Kidney epithelial cell (primary cell): Measurements from ENCODE around the gene IAPP. TPM values are rescaled to one million over a fixed set of nuclear protein-coding genes. Genes with fewer than 3 reads are reported as not detected.
"Not testable (repeated sequence)": the region's sequence is repeated elsewhere in the genome, so short reads cannot be mapped to it uniquely, and the experiment has no call there.

Experiments
- DNase-seq: peaks from one replicate; pipeline ENCODE4 v3.0.0-alpha.2; 2010; ENCODE audit warnings: low read depth
- H3K27me3 ChIP-seq: 2 replicates; pipeline ENCODE4 v1.6.0; 2011; ENCODE audit warnings: low read length; ENCODE audit not compliant: control insufficient read depth, insufficient read depth
- H3K36me3 ChIP-seq: 2 replicates; pipeline ENCODE4 v1.5.1; 2011; ENCODE audit warnings: low read length; ENCODE audit not compliant: control insufficient read depth, insufficient read depth
- H3K4me3 ChIP-seq: 2 replicates; pipeline ENCODE4 v1.5.1; 2011; ENCODE audit warnings: low read depth, mild to moderate bottlenecking, control low read depth, low read length
- total RNA-seq: library from RNA; depleted of rRNA; stranded (reverse); fragments of >200 nt; gene quantifications from 2 replicates; pipeline ENCODE4 v1.2.3, GENCODE V29; 2015
- TF ChIP-seq, protein P1 (sequence below): IDR thresholded peaks from 2 replicates; pipeline ENCODE4 v1.5.1; 2011; ENCODE audit warnings: mild to moderate bottlenecking, moderate library complexity, low read length, control low read depth, inconsistent platforms; ENCODE audit not compliant: insufficient read depth, poor library complexity, severe bottlenecking

Gene IAPP
- total RNA-seq, 1 donor from 2014 or later = not detected

DNA sequence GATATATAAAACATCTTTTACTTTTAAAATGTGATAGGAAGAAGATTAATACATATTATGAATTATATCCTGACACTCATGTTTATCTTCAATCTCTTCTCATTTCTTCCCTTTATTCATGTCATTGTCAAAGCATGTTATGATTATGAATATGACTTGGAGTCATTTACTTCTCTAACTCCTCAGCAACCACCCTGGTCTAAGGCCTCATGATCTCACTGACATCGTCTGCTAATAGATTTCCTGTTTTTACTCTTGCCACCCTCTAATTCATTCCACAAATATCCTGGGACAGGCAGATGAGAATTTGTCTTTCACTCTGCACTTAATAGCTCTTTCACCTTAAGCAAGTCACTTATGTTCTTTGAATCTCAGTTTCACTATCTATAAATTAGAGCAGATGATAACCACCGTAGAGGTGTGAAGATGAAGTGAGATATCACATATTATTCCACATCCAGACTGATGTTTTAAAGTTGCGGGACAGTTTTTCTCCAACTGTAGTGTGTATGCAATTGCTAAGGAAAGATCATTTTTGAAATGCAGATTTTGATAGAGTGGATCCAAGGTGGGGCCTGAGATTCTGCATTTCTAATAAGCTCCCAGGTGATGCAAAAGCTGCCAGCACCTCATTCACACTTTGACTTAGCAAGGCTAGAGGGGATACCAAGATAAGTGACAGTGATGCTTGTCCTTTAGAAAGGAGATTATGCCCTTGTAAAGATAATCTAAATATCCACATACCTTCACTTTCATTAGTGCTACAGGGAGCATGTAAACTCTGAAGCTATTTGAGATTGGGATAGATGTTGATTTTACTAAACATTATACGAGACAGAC lies 3.3 kb upstream of the IAPP start:
- DNase-seq = no peak
- H3K4me3 ChIP-seq = no peak overlapping the region
- H3K27me3 ChIP-seq = no peaks in the 10 kb centered on the region
- no peaks in the 10 kb centered on the region for H3K36me3 ChIP-seq
- TF ChIP-seq, protein P1, sequence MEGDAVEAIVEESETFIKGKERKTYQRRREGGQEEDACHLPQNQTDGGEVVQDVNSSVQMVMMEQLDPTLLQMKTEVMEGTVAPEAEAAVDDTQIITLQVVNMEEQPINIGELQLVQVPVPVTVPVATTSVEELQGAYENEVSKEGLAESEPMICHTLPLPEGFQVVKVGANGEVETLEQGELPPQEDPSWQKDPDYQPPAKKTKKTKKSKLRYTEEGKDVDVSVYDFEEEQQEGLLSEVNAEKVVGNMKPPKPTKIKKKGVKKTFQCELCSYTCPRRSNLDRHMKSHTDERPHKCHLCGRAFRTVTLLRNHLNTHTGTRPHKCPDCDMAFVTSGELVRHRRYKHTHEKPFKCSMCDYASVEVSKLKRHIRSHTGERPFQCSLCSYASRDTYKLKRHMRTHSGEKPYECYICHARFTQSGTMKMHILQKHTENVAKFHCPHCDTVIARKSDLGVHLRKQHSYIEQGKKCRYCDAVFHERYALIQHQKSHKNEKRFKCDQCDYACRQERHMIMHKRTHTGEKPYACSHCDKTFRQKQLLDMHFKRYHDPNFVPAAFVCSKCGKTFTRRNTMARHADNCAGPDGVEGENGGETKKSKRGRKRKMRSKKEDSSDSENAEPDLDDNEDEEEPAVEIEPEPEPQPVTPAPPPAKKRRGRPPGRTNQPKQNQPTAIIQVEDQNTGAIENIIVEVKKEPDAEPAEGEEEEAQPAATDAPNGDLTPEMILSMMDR = no peak

GRCh38 chr12:21370845-21371449 lies 1.8 kb upstream of the IAPP start:
- TF ChIP-seq, protein P1 = no peak
- no peaks in the 10 kb centered on the region for H3K27me3 ChIP-seq
- no peak overlapping the region for H3K4me3 ChIP-seq
- no peak for DNase-seq
- H3K36me3 ChIP-seq = no peaks in the 10 kb centered on the region

GRCh38 chr12:21379218-21379617 lies 6.5 kb downstream of the IAPP start:
- TF ChIP-seq, protein P1 = no peak
- Histone ChIP-seq H3K4me3 (no peak overlapping the region), H3K27me3 (no peaks in the 10 kb centered on the region), H3K36me3 (no peaks in the 10 kb centered on the region)
- no peak for DNase-seq

DNA sequence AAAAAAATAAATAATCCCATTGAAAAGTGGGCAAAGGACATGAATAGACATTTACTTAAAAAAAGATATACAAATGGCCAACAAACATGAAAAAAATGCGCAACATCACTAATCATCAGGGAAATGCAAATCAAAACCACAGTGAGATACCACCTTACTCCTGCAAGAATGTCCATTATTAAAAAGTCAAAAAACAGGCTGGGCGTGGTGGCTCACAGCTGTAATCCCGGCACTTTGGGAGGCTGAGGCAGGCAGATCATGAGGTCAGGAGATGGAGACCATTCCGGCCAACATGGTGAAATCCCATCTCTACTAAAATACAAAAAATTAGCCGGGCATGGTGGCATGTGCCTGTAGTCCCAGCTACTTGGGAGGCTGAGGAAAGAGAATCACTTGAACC lies 8.6 kb downstream of the IAPP start:
- not testable (repeated sequence) for H3K4me3 ChIP-seq, H3K36me3 ChIP-seq, H3K27me3 ChIP-seq, DNase-seq

GRCh38 chr12:21384261-21384660 lies 11.6 kb downstream of the IAPP start:
- no peaks in the 10 kb centered on the region for H3K27me3 ChIP-seq
- no peak overlapping the region for H3K4me3 ChIP-seq
- TF ChIP-seq, protein P1 = no peak
- H3K36me3 ChIP-seq = no peaks in the 10 kb centered on the region
- no peak for DNase-seq

GRCh38 chr12:21387174-21387573 lies 14.5 kb downstream of the IAPP start:
- DNase-seq = no peak
- Histone ChIP-seq H3K36me3 (no peaks in the 10 kb centered on the region), H3K27me3 (no peaks in the 10 kb centered on the region), H3K4me3 (no peak overlapping the region)
- TF ChIP-seq, protein P1 = no peak
